Sciatic nerve (tissue), 2 donors: ENCODE data around the gene GLIPR2. TPM values are rescaled to one million over a fixed set of nuclear protein-coding genes. Genes with fewer than 3 reads are reported as not detected.
"Not testable (repeated sequence)": the region's sequence is repeated elsewhere in the genome, so short reads cannot be mapped to it uniquely, and the experiment has no call there.

Source experiments
- ATAC-seq: fragments of 200-7000 bp; cut with Tn5 transposase; one replicate; pipeline ENCODE4 v1.9.1; 2020; ENCODE audit warnings: mild to moderate bottlenecking, moderate library complexity
- DNase-seq: peaks from one replicate; pipeline ENCODE4 v3.0.0-alpha.2; 2020; ENCODE audit warnings: low spot score
- intact Hi-C: fragments of 100-400 bp; cut with DNase I; formaldehyde crosslinking; loops from one replicate; pipeline ENCODE4 v1.14.2; 2022
- total RNA-seq: library from RNA; stranded (reverse); fragmentation: NEBNext Ultra II Directional; extraction: Animal tissue kit (Norgen Biotek cat#: 25700); gene quantifications from one replicate; pipeline ENCODE4 v1.2.1, GENCODE V29; 2021
- donor health status: DM: no; HTN: no; CAD: no.
- donor health status: DM: no; HTN: no; CAD: no.

GLIPR2 gene
- total RNA-seq, 1 donor from 2014 or later = 14.8 TPM

DNA sequence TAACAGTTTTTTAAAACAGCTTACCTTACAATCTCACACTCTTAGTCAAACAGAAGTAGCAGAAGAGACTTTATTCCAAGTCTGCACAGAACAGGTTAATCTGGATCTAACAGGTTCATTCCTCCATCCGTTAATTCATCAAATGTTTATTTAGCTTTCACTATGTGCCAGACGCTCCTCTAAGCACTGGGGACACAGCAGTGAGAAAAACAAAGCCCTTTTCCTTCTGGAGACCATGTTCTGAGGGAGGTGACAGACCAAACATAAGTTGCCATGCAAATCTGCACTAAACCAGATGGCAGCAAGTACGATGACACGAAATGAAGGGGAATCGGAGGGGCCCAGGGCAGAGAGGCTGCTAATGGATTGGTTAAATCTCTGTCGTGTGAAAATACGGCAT lies 17.1 kb upstream of the GLIPR2 start:
- intact Hi-C loops = no loop called here

DNA sequence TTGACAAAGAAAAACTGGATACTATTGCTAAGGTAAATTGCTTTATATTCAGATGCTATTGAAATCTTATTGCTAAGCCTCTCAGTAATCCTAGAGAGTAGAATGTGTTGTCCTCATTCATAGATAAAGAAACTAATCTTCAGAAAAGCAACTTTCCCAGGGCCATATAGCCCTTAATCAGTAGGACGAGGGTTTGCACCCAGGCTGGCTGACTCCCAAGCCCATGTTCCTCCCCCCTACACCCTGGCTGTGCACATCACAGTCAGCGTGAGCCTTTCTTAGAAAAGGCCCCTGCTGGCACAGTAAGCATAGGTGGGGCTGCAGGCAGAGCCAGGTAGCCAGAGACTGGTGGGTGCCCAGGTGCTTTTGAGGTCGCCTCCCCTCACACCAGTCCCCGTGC lies 15.8 kb upstream of the GLIPR2 start:
- DNase-seq = no peak
- ATAC-seq = no peak

More for the DNA sequence above, 17.1 kb upstream of the GLIPR2 start:
- ATAC-seq (no peak), DNase-seq (no peak)

DNA sequence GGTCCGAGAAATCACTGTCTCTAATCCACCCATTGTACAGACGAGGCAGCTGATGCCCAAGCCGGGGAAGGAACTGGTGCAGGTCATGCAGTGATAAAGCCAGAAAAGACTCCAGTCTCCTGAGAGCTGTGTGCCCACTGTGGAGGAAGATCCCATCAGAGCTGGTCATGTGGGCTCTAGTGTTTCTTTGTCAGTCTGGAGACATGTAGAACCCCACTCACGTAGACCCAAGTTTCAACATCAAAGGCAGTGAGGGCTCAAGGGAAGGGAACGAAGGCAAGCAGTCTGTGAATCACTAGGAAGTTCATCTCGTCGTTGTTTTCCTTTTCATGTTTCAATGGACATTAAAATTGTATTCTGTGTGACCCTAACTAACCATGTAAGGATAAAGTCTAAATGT lies 14.6 kb upstream of the GLIPR2 start:
- intact Hi-C loops = no loop called here
- no peak for DNase-seq
- no peak for ATAC-seq

More for the DNA sequence above, 15.8 kb upstream of the GLIPR2 start:
- intact Hi-C loops = no loop called here

DNA sequence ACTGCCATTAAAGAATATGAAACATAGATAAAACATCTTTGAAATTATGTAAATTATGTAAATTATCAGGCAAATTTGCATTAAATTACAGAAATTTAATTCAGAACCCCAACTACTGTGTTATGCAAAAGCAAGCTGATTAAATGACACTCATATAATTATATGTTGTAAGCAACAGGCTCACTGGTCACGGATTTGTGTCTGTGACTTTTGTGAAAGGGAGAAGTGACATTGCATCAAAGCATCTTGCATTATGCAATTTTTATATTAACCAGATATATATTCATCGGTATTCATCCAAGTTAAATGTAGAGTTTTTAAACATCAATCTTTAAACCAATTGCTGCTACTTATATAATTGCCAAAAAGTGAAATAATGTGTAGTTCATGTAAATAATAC lies 13.0 kb upstream of the GLIPR2 start:
- DNase-seq = no peak
- ATAC-seq = no peak
- intact Hi-C loops = no loop called here

DNA sequence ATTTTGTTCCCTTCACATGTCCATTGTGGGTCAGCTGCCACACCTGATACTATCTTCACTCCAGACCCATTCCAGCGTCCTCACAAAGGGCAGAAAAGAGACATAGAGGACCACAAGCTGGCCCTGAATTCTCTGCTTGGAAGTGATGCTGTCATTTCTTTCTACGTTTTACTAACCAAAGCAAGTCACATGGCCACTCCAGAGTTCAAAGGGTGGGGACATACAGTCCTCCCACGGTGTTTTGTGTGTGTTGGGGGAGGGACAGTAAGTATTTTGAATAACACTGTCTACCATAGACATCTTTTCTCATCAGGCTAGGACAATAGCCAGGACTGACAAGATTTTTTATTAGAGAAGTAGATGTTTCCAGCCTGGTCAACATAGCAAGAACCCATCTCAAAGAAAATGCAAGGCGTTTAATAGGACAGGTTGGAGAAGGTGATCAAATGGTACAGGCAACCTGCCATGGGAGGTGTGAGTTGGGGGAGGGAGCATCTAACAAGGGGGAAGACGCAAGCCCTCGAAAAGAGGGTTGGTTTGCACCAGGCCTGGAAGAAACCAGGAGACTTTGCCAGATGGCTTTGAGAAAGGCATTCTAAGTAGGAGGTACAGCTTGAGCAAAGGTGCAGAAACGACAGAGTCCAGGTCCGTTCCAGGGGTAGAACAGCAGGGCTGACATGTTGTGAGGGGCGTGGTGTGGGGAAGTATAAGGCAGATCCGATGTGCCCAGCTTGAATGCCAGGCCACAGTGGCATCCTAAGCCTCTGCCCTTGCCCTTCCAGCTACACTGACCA lies 11.3 kb upstream of the GLIPR2 start:
- DNase-seq (no peak), ATAC-seq (no peak)
- intact Hi-C loops = no loop called here

DNA sequence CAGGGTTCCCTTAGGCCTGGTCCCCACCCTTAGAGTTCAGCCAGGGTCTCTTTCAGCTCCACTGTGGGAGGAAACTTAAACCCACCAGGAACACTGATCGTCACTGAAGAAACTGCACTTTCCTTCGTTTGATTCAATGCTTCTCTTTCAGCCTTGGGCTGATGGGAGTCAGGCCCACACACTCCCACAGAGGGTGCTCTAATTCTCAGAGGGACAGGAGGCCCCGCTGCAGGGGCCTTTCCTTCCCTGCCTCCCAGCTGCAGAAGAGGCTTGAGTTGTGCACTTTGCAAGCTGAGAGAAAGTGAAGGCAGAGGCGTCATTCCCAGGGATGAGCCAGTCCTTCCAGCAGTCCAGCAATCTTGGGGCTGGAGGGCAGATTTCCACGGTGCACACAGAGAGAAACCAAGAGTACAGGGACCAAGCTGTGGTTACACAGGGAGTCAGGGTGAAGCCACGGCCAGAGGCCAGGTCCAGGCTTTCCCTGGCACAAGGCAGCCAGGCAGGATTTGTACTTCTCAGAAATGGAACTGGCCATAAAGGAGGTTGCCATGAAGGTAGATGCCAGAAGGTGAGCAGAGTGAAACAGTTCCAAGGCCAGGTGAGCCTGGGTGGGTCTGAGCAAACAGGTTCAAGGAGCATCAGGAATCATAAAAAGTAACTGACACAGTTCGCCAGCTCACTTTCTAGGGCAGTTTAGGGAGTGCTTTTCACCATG lies 10.4 kb upstream of the GLIPR2 start:
- ATAC-seq (no peak), DNase-seq (no peak)
- intact Hi-C loops = no loop called here

DNA sequence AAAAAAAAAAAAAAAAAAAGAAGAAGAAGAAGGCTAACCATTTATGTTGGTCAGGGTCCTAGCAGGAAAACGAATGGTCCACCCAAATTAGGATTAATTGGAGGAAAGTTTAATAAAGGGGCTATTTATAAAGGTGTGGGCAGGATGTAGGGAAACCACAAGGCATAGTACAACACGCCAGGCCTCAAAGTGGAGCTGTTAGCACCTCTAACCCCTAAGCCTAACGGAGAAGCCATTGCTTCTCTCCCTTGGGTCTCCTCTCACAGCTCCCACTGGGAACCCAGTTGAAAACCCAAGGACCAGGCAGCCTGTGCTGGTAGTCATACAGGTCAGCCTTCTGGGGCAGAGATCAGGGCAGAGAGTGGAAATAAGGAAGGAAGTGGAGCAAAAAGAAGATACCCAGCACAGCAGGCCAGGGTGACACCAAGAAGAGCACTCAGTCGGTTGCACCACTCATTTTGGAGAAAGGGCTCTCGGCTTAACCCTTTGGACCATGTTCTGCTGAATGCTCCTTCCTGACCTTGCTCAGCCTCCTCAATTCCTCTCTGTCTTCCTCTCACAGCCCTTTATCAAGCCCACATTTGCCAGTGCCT lies 8.8 kb upstream of the GLIPR2 start:
- intact Hi-C loops = no loop called here
- ATAC-seq = peak; percentile 51
- no peak for DNase-seq

DNA sequence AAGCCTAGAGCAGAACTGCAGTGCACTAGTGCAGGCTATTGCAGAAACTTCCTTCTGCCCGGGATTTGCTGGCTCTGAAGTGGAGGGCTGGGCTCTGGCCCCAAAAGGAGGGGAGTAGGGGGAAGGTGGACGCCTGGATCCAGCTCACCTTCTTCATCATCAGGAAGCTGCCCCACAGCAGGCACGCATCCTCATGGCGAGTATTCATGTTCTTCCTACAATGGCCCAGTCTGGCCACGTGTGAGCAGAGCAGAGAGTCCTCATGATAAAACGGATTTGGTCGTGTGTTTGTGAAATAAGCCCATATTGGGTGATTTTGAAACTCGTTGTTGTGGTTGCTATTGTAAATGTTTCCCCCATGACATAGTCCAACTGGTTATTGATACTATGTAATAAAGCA lies 8.2 kb upstream of the GLIPR2 start:
- ATAC-seq = no peak
- DNase-seq = no peak
- intact Hi-C loops = no loop called here

DNA sequence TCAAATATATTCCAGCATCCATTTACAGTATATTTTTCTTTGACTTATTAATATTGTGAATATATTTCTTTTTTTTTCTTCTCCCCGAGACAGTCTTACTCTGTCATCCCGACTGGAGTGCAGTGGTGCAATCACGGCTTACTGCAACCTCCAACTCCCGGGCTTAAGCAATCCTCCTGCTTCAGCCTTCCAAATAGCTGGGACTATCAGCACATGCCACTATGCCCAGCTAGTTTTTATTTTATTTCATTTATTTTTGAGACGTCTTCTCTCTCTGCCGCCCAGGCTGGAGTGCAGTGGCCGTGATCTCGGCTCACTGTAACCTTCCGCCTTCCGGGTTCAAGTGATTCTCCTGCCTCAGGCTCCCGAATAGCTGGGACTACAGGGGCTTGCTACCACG lies 7.4 kb upstream of the GLIPR2 start:
- ATAC-seq = no peak
- intact Hi-C loops = no loop called here

DNA sequence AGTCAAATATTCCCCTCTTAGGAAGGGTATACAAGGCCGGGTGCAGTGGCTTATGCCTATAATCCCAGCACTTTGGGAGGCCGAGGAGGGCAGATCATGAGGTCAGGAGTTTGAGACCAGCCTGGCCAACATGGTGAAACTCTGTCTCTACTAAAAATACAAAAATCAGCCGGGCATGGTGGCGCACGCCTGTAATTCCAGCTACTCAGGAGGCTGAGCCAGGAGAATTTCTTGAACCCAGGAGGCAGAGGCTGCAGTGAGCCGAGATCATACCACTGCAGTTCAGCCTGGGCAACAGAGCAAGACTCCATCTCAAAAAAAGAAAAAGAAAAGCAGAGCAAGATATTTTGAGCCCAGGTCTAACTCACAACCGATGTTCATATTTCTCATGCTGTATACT lies 4.9 kb upstream of the GLIPR2 start:
- ATAC-seq, DNase-seq, intact Hi-C loops: not testable (repeated sequence)

More for the DNA sequence above, 7.4 kb upstream of the GLIPR2 start:
- DNase-seq = no peak

DNA sequence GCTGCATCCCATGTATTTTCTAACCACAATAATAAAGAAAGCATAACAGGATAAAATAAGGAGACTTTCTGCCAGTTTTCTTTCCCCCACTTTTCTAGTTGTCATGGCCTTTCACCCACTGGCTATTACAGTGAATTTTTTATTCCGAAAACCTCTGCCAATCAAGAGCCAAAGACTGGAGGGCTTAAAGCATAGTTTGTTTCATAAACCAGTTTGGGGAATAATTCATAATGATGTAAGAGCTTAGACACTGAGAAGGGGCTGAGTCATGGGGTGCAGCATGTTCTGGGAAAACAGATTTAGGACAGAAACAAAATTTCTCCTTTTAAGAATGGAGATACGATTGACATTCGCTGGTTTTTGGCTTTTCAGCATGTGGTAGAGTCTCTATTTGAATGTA lies 4.4 kb upstream of the GLIPR2 start:
- intact Hi-C loops = no loop called here
- ATAC-seq (no peak), DNase-seq (no peak)

DNA sequence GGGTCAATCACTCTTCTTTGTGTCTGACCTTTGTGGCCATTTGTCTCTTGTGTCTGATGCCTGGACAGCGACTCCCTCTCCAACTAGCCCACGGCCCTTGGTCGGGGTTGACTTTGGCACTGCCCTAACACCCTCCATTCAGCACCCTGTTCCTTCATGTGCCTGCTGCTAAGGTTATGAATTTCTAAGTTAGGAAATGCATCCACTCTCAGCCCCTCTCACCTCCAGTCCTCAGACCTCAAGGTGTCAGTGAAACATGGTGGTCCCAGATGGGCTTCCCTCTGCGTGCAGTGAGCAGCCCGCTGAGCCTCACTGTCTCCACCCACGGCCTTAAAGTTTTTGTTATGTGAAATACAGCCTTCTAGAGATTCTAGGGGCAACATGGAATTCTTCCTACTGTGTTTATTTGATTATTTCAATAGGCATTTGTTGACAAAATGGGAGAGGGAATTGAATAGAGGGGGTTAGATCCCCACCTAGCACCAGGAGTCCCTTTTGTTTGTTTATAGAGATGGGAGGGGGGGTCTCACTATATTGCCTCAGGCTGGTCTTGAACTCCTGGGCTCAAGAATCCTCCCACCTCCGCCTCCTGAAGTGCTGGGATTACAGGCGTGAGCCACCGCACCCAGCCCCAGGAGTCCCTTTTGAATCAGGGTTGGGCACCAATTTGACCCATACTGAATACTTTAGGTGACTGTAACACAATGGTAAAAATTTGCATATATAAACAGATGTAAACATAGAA lies 1.6 kb upstream of the GLIPR2 start:
- peak; percentile 30 for DNase-seq
- intact Hi-C loops = no loop called here

DNA sequence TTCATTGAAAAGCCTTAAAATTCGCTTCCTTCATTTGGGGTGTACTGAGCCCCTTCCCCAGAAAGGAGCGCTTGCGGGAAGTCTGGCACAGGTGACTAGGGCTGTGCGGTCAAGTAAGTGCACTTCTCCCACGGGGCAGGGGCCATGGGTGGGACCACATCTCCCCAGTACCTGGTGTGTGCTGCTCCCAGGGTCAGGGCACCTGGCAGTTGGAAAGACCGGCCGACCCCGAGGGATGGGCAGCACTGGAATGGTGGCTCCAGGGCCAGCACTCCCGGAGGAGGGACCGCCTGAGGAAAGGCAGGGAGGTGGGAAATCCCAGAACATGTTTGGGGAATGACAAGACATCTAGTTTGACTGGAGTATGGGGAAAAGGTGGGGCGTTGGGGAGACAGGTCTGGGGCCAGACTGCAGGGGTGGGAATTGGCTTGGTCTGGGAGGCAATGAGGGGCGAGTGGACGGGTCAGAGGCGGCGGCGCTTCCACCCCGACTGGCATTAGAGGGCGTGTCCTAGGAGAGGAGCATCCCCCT lies 727 bp upstream of the GLIPR2 start:
- ATAC-seq = no peak
- intact Hi-C loops = no loop called here
- DNase-seq = peak; percentile 60

More for the DNA sequence above, 1.6 kb upstream of the GLIPR2 start:
- ATAC-seq = no peak

DNA sequence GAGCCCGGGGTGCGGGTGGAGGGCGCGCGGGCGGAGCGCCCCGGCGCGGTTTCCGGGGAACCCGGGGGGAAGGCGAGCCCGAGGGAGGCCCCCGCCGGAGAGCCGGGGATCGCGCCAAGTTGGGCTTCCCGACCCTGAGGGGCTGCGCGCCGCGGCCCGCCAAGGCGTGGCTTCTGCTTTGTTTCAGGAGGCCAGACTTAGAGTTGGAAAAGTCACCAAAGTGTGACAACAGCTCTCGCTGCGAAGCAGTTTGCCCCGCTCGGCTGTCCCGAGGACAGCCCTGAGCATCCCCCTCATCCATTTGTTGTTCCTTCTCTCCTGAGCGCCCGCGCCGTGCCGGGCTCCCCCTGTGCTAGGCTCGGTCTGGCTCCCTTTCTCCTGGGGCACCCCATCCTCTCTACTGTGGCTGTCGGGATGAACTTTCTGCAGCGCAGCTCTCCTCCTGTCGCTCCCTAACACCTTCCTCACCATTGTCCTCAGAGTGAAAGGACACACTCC lies 410 bp downstream of the GLIPR2 start:
- intact Hi-C loops = no loop called here
- DNase-seq (no peak), ATAC-seq (peak; percentile 33)

DNA sequence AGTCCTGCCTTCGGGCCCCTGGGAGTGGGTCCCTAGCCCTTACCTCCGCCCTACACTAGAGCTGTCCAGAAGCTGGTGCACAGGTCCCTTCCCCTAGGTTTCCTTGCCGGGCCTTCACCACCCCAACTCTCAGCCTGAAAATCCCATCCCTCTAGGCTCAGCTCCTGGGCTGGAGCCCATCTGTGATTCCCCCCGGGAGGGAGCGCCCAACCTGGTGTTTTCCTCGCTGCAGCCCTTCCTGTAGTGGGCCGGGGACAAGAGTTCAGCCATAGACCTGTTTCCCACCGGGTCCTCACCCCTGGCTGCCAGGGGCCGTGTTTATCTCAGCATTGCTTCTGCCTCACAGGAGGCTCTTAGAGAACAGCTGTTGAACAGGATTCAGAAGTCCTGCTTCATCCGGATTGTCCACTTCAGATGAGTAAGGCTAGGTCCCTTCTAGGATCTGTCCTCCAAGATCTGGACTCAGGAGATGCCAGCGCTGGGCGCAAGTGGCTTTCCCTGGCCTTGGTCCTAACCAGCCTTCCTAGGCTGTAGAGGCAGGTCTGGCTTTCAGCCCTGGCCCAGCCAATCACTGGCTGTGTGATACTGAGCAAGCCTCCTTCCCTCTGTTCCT lies 965 bp downstream of the GLIPR2 start:
- DNase-seq (no peak), ATAC-seq (peak; percentile 32)
- intact Hi-C loops = no loop called here

DNA sequence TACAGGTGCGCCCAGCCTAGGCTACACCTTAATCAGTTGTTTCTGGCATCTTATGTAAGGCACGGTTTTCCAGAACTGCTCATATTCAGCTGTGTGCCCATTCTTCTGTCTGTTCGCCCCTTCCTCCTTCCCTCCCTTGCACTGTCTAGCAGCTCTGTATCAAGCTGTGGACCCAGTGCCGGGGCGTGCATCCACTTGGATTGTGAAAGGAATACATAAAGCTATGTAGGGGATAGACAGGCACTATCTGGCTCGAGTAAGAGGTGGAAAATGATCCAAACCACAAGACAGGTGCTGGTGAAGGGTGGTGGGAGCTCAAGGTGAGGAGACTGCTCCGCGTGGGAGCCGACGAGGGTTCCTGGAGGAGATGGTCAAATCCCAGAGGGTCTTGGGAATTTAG lies 2.0 kb downstream of the GLIPR2 start:
- ATAC-seq (no peak), DNase-seq (no peak)
- intact Hi-C loops = no loop called here

DNA sequence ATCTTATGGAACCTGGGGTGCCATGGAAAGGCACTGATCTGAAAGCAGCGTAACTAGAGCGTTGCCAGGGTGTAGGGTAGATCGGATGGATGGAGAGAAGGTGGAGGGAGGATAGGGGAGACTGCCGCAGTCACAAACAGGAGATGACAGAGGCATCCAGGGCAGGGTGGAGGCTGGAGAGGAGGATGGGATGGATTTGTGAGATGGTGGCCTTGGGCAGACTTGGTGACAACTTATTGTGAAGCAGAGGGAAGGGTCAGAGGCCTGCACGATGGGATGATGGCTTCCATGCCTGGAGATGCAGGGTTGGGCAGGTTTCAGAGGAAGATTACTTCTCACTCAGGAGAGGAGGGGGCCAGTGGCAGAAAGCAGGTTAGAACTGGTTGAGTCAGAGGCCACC lies 2.4 kb downstream of the GLIPR2 start:
- no peak for ATAC-seq
- DNase-seq = no peak
- intact Hi-C loops = no loop called here
